H1 (cell line): Measurements from ENCODE around the gene SLC25A22. TPM values are rescaled to one million over a fixed set of nuclear protein-coding genes. Genes with fewer than 3 reads are reported as not detected.

Experiments used
- BACH1 ChIP-seq: IDR thresholded peaks from 2 replicates; pipeline ENCODE4 v1.6.1; 2012; ENCODE audit warnings: low read length, improper control_type of control experiment
- BCL11A ChIP-seq, 2 experiments: IDR thresholded peaks; one replicate each; pipeline ENCODE4 v1.6.1; 2011; ENCODE audit warnings: low read depth in 2 of 2, low read length in 2 of 2, mild to moderate bottlenecking in 2 of 2
- BRCA1 ChIP-seq: IDR thresholded peaks from 2 replicates; pipeline ENCODE4 v1.6.1; 2012; ENCODE audit warnings: low read depth, low read length, improper control_type of control experiment
- CBX8 ChIP-seq: fragments of 300-800, 300-1000 bp; sonication (generic); IDR thresholded peaks from 2 replicates; pipeline ENCODE4 v1.7.1; 2016; ENCODE audit warnings: low read depth, low read length, borderline replicate concordance
- CHD1 ChIP-seq: IDR thresholded peaks from 2 replicates; pipeline ENCODE4 v1.6.1; 2012; ENCODE audit warnings: low read depth, low read length, improper control_type of control experiment
- EGR1 ChIP-seq: IDR thresholded peaks from 2 replicates; pipeline ENCODE4 v1.6.1; 2011; ENCODE audit warnings: low read depth, low read length, borderline replicate concordance
- EZH2 ChIP-seq: fragments of 200-600 bp; sonication (generic); IDR thresholded peaks from 2 replicates; pipeline ENCODE4 v1.7.1; 2012; ENCODE audit warnings: low read depth, mild to moderate bottlenecking, moderate library complexity, low read length, inconsistent platforms; ENCODE audit not compliant: severe bottlenecking
- FOSL1 ChIP-seq: IDR thresholded peaks from 2 replicates; pipeline ENCODE4 v1.6.1; 2011; ENCODE audit warnings: mild to moderate bottlenecking, low read depth, low read length, moderate library complexity; ENCODE audit not compliant: insufficient read depth
- GTF2F1 ChIP-seq: IDR thresholded peaks from 2 replicates; pipeline ENCODE4 v1.6.1; 2012; ENCODE audit warnings: low read depth, low read length, improper control_type of control experiment, borderline replicate concordance
- JUN ChIP-seq: IDR thresholded peaks from 2 replicates; pipeline ENCODE4 v1.6.1; 2011; ENCODE audit warnings: low read depth, mild to moderate bottlenecking, improper control_type of control experiment, low read length
- POLR2A ChIP-seq, 2 experiments: IDR thresholded peaks; 1 replicate in 1 of 2; 2 replicates in 1 of 2; pipeline ENCODE4 v1.6.1; 2011; ENCODE audit warnings: low read depth in 2 of 2, low read length in 2 of 2, mild to moderate bottlenecking in 2 of 2; ENCODE audit errors: control extremely low read depth in 1 of 2
- RBBP5 ChIP-seq: IDR thresholded peaks from 2 replicates; pipeline ENCODE4 v1.7.1; 2012; ENCODE audit warnings: low read depth, mild to moderate bottlenecking, inconsistent platforms, low read length, moderate library complexity, borderline replicate concordance
- RNF2 ChIP-seq: fragments of 200-900, 300-1000 bp; sonication (generic); IDR thresholded peaks from 2 replicates; pipeline ENCODE4 v1.7.1; 2016; ENCODE audit warnings: borderline replicate concordance, low read depth, mild to moderate bottlenecking, antibody characterized with exemption, low read length; ENCODE audit not compliant: poor library complexity, severe bottlenecking; ENCODE audit errors: missing control alignments
- RXRA ChIP-seq: IDR thresholded peaks from 2 replicates; pipeline ENCODE4 v1.6.1; 2011; ENCODE audit warnings: low read depth, mild to moderate bottlenecking, low read length, moderate library complexity; ENCODE audit not compliant: insufficient read depth
- SIRT6 ChIP-seq: IDR thresholded peaks from one replicate; pipeline ENCODE4 v1.7.1; 2012; ENCODE audit warnings: low read length, inconsistent platforms
- SP1 ChIP-seq: IDR thresholded peaks from 2 replicates; pipeline ENCODE4 v1.6.1; 2011; ENCODE audit warnings: low read depth, low read length
- SP2 ChIP-seq: IDR thresholded peaks from 2 replicates; pipeline ENCODE4 v1.6.1; 2012; ENCODE audit warnings: mild to moderate bottlenecking, low read length, inconsistent platforms
- SP4 ChIP-seq: IDR thresholded peaks from 2 replicates; pipeline ENCODE4 v1.6.1; 2012; ENCODE audit warnings: low read length, inconsistent platforms
- TAF7 ChIP-seq: optimal IDR thresholded peaks from 2 replicates; pipeline ENCODE3; 2011; ENCODE audit warnings: low read depth, mild to moderate bottlenecking, inconsistent platforms, low read length, moderate library complexity, borderline replicate concordance
- TBP ChIP-seq: IDR thresholded peaks from 2 replicates; pipeline ENCODE4 v1.6.1; 2011; ENCODE audit warnings: low read depth, low read length, improper control_type of control experiment
- YY1 ChIP-seq: IDR thresholded peaks from 2 replicates; pipeline ENCODE4 v1.6.1; 2011; ENCODE audit warnings: low read depth, mild to moderate bottlenecking, low read length
- polyA plus RNA-seq, 7 experiments: library from polyadenylated mRNA; depleted of rRNA in 3 of 7; stranded (reverse) in 5 of 7; unstranded in 2 of 7; fragments of >200 nt in 5 of 7; fragments of 200-250 nt in 2 of 7; gene quantifications; 1 replicate in 5 of 7; 2 replicates in 1 of 7; 4 replicates in 1 of 7; pipeline versions ENCODE4 v1.2.1 to v1.2.3, GENCODE V29; 2011 to 2013; ENCODE audit warnings: missing spikeins in 2 of 7, mixed read lengths in 2 of 7
- total RNA-seq: library from RNA; stranded (reverse); fragmentation: NEBNext Ultra II Directional; extraction: Animal tissue kit (Norgen Biotek cat#: 25700); gene quantifications from 2 replicates; pipeline ENCODE4 v1.2.1, GENCODE V29; 2021
- TF ChIP-seq, protein P1 (sequence below): IDR thresholded peaks from 2 replicates; pipeline ENCODE4 v1.6.1; 2011; ENCODE audit warnings: low read length, improper control_type of control experiment
- TF ChIP-seq, protein P2 (sequence below): IDR thresholded peaks from 2 replicates; pipeline ENCODE4 v1.6.1; 2012; ENCODE audit warnings: inconsistent platforms
- TF ChIP-seq, protein P3 (sequence below): IDR thresholded peaks from 2 replicates; pipeline ENCODE4 v1.6.1; 2011; ENCODE audit warnings: low read depth, mild to moderate bottlenecking, low read length; ENCODE audit not compliant: insufficient read depth

Gene SLC25A22
- total and polyA plus RNA-seq, 2 of the 8 experiments (the other 6 are each of a cell fraction or from before 2014, with no cell fraction given) = 31.5 to 48.0 TPM

DNA sequence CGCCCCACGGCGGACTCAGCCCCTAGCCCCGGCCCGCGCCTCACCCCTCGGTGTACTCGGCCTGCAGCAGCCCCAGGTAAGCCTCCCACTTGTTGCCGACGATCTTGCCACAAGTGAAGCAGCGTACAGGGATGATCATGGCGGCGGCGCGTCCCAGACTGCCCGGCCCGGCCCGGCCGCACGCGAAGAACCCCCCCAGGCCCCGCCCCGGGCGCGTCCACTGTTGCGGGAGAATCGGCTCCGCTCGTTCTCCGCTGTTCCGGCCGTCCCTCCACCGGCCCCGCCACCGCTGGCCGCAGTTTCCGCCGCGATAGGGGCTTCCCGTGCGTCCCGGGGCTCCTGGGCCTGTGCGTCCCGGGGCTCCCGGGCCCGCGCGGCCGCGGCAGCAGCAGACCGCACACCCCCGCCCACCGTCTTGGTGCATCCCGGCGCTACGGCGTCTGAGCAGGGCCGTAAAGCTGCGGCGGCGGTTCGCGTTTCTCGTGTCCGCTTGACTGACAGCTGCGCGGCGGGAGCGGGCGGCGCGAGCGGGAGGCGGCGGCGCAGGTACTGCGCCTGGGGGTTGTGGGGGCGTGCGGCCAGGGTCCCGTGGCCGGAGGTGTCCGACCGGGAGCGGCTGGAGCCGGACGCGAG, 44.4 kb upstream of the SLC25A22 start, which contains the start of the genes POLR2L and TSPAN4 (continued):
- no peak for TF ChIP-seq JUN
- TF ChIP-seq, protein P1, sequence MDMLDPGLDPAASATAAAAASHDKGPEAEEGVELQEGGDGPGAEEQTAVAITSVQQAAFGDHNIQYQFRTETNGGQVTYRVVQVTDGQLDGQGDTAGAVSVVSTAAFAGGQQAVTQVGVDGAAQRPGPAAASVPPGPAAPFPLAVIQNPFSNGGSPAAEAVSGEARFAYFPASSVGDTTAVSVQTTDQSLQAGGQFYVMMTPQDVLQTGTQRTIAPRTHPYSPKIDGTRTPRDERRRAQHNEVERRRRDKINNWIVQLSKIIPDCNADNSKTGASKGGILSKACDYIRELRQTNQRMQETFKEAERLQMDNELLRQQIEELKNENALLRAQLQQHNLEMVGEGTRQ = no peak
- no peak for TF ChIP-seq CBX8
- no peak for TF ChIP-seq GTF2F1
- peak; percentile 86 for TF ChIP-seq YY1
- no peak for TF ChIP-seq BACH1
- no peak for TF ChIP-seq BCL11A (IDR thresholded peaks at IDR 0.05; ENCODE audit: low read depth in 2 of 2, low read length in 2 of 2)
- TF ChIP-seq, protein P2, sequence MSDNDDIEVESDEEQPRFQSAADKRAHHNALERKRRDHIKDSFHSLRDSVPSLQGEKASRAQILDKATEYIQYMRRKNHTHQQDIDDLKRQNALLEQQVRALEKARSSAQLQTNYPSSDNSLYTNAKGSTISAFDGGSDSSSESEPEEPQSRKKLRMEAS = peak; percentile 92
- no peak for TF ChIP-seq FOSL1
- no peak for TF ChIP-seq RXRA
- TF ChIP-seq SP4 = no peak
- peak; percentile 93 for TF ChIP-seq CHD1
- TF ChIP-seq EZH2 = no peak
- TF ChIP-seq SP2 = no peak
- TF ChIP-seq RNF2 = no peak
- peak in 1 of 2 experiments; percentile 97; a peak in 2 of 3 replicates for TF ChIP-seq POLR2A (IDR thresholded peaks at IDR 0.05; ENCODE audit: control extremely low read depth in 1 of 2, low read depth in 2 of 2, low read length in 2 of 2)
- no peak for TF ChIP-seq SP1
- TF ChIP-seq, protein P3, sequence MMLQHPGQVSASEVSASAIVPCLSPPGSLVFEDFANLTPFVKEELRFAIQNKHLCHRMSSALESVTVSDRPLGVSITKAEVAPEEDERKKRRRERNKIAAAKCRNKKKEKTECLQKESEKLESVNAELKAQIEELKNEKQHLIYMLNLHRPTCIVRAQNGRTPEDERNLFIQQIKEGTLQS = no peak
- peak; percentile 77; the same call in 1 of the 2 replicates for TF ChIP-seq EGR1
- TF ChIP-seq BRCA1 = peak; percentile 51; the same call in 1 of the 2 replicates
- TF ChIP-seq TBP = peak; percentile 95
- 0 out of 2 replicates have a peak, but pooled peaks have one; percentile 19 for TF ChIP-seq RBBP5
- peak; percentile 95 for TF ChIP-seq TAF7
- TF ChIP-seq SIRT6 = no peak
